Bronchial epithelial cell (primary cell): ENCODE data around the gene TAF4. TPM values are rescaled to one million over a fixed set of nuclear protein-coding genes. Genes with fewer than 3 reads are reported as not detected.

Experiments used
- DNase-seq: peaks from one replicate; pipeline ENCODE4 v3.0.0-alpha.2; 2010; ENCODE audit warnings: low read depth
- FAIRE-seq: peaks from 2 replicates; lab custom pipeline; 2011; peaks lifted over from hg19 to GRCh38; lab: Jason Lieb, UNC
- H3K27me3 ChIP-seq: 2 replicates; pipeline ENCODE4 v1.5.1; 2011; ENCODE audit warnings: low read length; ENCODE audit not compliant: control insufficient read depth, insufficient read depth
- H3K36me3 ChIP-seq: 2 replicates; pipeline ENCODE4 v1.5.1; 2011; ENCODE audit warnings: low read length; ENCODE audit not compliant: control insufficient read depth, insufficient read depth
- H3K4me3 ChIP-seq: 2 replicates; pipeline ENCODE4 v1.5.1; 2011; ENCODE audit warnings: mild to moderate bottlenecking, low read depth, low read length, control low read depth
- CTCF ChIP-seq: IDR thresholded peaks from 2 replicates; pipeline ENCODE4 v1.5.1; 2011; ENCODE audit warnings: mild to moderate bottlenecking, moderate library complexity, low read length, control low read depth, inconsistent platforms; ENCODE audit not compliant: insufficient read depth, severe bottlenecking
- total RNA-seq: library from RNA; depleted of rRNA; stranded (reverse); fragments of >200 nt; gene quantifications from 2 replicates; pipeline ENCODE4 v1.2.1, GENCODE V29; 2014

The TAF4 gene
- total RNA-seq, 1 donor from 2014 or later = 3.2 TPM

- FAIRE-seq (no peak), DNase-seq (no peak)
- H3K27me3 ChIP-seq = no peaks in the 10 kb centered on the region
- peaks cover 17% of the 10 kb centered on the region for H3K36me3 ChIP-seq
- H3K4me3 ChIP-seq = no peak overlapping the region
- no peak for TF ChIP-seq CTCF
Measured at GRCh38 chr20:61998343-61999121, 67.1 kb downstream of the TAF4 start.

GRCh38 chr20:61997891-61998290 lies 67.8 kb downstream of the TAF4 start:
- DNase-seq (no peak), FAIRE-seq (no peak)
- H3K27me3 ChIP-seq = no peaks in the 10 kb centered on the region
- TF ChIP-seq CTCF = no peak
- no peak overlapping the region for H3K4me3 ChIP-seq
- H3K36me3 ChIP-seq = peaks cover 17% of the 10 kb centered on the region

GRCh38 chr20:61997372-61997771 lies 68.3 kb downstream of the TAF4 start:
- no peak for FAIRE-seq
- Histone ChIP-seq H3K27me3 (no peaks in the 10 kb centered on the region), H3K36me3 (peaks cover 17% of the 10 kb centered on the region), H3K4me3 (no peak overlapping the region)
- TF ChIP-seq CTCF = no peak
- DNase-seq = no peak

GRCh38 chr20:61994546-61994945 lies 71.1 kb downstream of the TAF4 start:
- Histone ChIP-seq H3K36me3 (peaks cover 18% of the 10 kb centered on the region), H3K4me3 (no peak overlapping the region), H3K27me3 (no peaks in the 10 kb centered on the region)
- DNase-seq = no peak
- TF ChIP-seq CTCF = no peak
- FAIRE-seq = no peak

GRCh38 chr20:61993058-61993457 lies 72.6 kb downstream of the TAF4 start:
- peaks cover 16% of the 10 kb centered on the region for H3K36me3 ChIP-seq
- no peak for DNase-seq
- no peaks in the 10 kb centered on the region for H3K27me3 ChIP-seq
- H3K4me3 ChIP-seq = no peak overlapping the region
- no peak for TF ChIP-seq CTCF
- FAIRE-seq = no peak

- Histone ChIP-seq H3K36me3 (peaks cover 16% of the 10 kb centered on the region), H3K4me3 (no peak overlapping the region)
- no peak for FAIRE-seq
Measured at GRCh38 chr20:61991476-61991875, 74.2 kb downstream of the TAF4 start.

More at GRCh38 chr20:61991476-61991875, 74.2 kb downstream of the TAF4 start:
- no peak for DNase-seq
- no peaks in the 10 kb centered on the region for H3K27me3 ChIP-seq
- TF ChIP-seq CTCF = no peak
